Neural crest cell (in vitro differentiated cells): ENCODE measurements around the gene HOXB5. TPM values are rescaled to one million over a fixed set of nuclear protein-coding genes. Genes with fewer than 3 reads are reported as not detected.

ENCODE experiments used
- DNase-seq: peaks from one replicate; pipeline ENCODE4 v3.0.0; 2021; ENCODE audit warnings: low read depth, mixed read lengths, low spot score
- H3K27ac Mint-ChIP-seq: one replicate; pipeline ENCODE4 v1.8.0; 2021; ENCODE audit warnings: mild to moderate bottlenecking, mixed read lengths; ENCODE audit not compliant: unreplicated experiment
- H3K27me3 Mint-ChIP-seq: 2 replicates; pipeline ENCODE4 v1.8.0; 2021; ENCODE audit warnings: low read depth, mild to moderate bottlenecking, mixed read lengths
- H3K36me3 Mint-ChIP-seq: 2 replicates; pipeline ENCODE4 v1.8.0; 2021; ENCODE audit warnings: low read depth, mild to moderate bottlenecking, mixed read lengths
- H3K4me1 Mint-ChIP-seq: 2 replicates; pipeline ENCODE4 v1.8.0; 2021; ENCODE audit warnings: mixed read lengths
- H3K4me3 Mint-ChIP-seq: one replicate; pipeline ENCODE4 v1.8.0; 2021; ENCODE audit warnings: mild to moderate bottlenecking, mixed read lengths
- H3K9me3 Mint-ChIP-seq: 2 replicates; pipeline ENCODE4 v1.8.0; 2021; ENCODE audit warnings: mixed read lengths
- total RNA-seq: library from RNA; stranded (reverse); gene quantifications from 2 replicates; pipeline ENCODE4 v1.2.1, GENCODE V29; 2021
- TF ChIP-seq, protein P1 (sequence below): fragments of 200-600 bp; sonication (generic); conservative IDR thresholded peaks from 2 replicates; pipeline ENCODE4 v1.5.0; 2021; ENCODE audit warnings: antibody characterized with exemption, mild to moderate bottlenecking

Gene HOXB5
- total RNA-seq, 1 donor from 2014 or later, result 2.6 TPM

DNA sequence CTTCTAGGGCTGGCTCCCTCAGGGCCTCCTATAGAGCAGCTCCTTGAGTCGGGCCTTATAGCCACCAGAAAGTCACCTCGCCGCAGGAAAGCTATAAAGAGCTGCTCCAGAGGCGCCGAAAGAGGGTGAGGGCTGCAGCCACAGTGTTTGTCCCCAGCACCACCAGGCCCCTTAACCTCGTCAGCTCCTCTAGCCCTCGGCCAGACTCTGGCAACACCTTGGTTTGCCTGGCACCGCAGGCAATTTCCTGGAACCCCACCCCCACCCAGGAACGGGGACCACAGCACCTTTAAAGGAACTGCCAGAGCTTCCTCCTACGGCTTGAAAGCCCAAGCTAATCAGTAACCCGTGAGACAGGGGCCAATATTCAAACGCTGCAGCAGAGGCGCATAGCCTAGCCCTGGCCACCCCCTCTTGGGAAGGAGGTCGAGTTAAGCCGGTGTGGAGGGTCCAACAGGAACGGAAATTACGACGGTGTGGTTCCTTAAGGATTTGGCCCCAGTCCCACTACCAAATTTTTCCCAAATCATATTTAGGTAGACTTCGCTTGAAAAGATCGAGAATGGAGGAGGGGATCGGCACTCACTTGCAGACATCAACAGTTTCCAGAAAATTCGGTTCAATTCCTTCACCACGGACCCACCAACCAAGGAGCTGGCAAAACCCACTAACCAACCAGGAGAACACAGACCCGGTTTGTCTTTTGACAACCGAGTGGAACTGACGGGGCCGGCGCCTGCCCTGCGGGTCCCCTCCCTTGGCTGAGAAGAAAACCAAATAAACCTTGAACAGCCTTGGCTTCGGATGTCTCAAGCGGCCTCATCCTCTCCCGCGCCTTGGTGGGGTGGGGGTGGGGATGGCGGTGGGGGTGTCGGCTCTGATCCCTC is 8.2 kb upstream of the HOXB5 start:
- peak overlapping the region; percentile 57 for H3K27ac Mint-ChIP-seq
- no peaks in the 10 kb centered on the region for H3K9me3 Mint-ChIP-seq
- TF ChIP-seq, protein P1, sequence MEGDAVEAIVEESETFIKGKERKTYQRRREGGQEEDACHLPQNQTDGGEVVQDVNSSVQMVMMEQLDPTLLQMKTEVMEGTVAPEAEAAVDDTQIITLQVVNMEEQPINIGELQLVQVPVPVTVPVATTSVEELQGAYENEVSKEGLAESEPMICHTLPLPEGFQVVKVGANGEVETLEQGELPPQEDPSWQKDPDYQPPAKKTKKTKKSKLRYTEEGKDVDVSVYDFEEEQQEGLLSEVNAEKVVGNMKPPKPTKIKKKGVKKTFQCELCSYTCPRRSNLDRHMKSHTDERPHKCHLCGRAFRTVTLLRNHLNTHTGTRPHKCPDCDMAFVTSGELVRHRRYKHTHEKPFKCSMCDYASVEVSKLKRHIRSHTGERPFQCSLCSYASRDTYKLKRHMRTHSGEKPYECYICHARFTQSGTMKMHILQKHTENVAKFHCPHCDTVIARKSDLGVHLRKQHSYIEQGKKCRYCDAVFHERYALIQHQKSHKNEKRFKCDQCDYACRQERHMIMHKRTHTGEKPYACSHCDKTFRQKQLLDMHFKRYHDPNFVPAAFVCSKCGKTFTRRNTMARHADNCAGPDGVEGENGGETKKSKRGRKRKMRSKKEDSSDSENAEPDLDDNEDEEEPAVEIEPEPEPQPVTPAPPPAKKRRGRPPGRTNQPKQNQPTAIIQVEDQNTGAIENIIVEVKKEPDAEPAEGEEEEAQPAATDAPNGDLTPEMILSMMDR, result no peak
- H3K27me3 Mint-ChIP-seq, result peaks cover 100% of the 10 kb centered on the region
- H3K4me3 Mint-ChIP-seq, result peak overlapping the region; percentile 81
- H3K36me3 Mint-ChIP-seq, result peaks cover 9% of the 10 kb centered on the region
- no peak for DNase-seq
- peaks cover 4% of the 10 kb centered on the region for H3K4me1 Mint-ChIP-seq

DNA sequence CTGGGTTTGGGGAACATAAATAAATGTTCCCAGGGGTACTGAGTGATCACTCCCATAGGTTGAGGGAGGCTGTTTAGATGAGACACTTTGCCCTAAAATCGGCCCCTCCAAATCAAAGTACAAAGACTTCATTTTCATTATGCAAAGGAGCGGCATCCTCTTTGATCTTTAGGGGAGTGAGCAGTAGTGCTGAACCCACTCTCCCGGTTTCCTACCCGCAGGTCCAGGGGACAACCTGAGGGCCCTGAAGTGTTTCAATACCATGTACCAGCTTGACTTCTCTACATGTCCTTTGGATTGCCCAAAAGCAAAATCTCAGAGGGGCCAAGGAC is 7.6 kb upstream of the HOXB5 start:
- peak overlapping the region; percentile 81 for H3K4me3 Mint-ChIP-seq
- no peaks in the 10 kb centered on the region for H3K9me3 Mint-ChIP-seq
- TF ChIP-seq, protein P1, result no peak
- peaks cover 5% of the 10 kb centered on the region for H3K36me3 Mint-ChIP-seq
- H3K27me3 Mint-ChIP-seq, result peaks cover 100% of the 10 kb centered on the region
- no peak for DNase-seq
- H3K4me1 Mint-ChIP-seq, result peaks cover 3% of the 10 kb centered on the region
- no peak overlapping the region for H3K27ac Mint-ChIP-seq

DNA sequence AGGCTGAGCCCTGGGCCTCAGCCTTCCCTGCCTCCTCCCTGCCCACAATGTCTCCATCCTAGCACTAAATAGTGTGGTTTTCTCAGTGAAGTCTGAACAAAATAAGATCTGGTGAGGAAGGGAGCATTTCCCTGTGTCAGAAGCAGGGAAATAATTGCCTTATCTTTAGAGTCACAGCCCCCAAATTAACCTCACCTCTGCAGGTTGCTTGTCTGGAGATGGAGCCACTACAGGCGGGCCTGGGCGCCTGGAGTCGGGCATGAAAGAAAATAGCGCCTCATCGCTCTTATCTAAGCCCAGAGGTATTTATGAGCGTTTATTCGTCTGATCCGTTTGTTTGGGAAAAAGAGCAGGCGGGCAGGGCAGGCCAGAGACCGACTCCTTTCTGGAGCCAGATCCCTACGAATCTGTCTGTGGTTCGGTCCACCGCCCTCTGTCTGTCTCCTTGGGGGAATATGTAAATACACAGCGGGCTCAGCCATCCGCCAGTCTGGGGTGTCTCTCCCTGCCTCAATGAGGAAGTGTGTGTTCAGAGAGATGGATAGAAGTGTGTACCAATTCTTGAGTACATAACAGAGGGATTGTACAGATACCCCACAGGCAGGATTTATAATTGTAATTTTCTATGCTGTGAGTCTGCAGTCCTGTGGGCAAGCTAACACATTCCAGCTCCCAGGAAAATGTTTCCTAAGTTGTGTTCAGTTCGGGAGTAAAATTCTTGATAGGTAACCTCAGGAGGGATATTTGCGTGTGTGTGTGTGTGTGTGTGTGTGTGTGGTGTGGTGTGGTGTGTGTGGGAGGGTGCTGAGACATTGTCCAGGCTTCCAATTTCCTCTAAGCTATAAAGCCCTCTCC is 6.9 kb upstream of the HOXB5 start:
- DNase-seq, result no peak
- TF ChIP-seq, protein P1, result no peak
- Mint-ChIP-seq H3K4me3 (peak overlapping the region; percentile 81), H3K36me3 (peaks cover 8% of the 10 kb centered on the region), H3K27me3 (peaks cover 100% of the 10 kb centered on the region), H3K27ac (no peak overlapping the region), H3K4me1 (peaks cover 3% of the 10 kb centered on the region), H3K9me3 (no peaks in the 10 kb centered on the region)

DNA sequence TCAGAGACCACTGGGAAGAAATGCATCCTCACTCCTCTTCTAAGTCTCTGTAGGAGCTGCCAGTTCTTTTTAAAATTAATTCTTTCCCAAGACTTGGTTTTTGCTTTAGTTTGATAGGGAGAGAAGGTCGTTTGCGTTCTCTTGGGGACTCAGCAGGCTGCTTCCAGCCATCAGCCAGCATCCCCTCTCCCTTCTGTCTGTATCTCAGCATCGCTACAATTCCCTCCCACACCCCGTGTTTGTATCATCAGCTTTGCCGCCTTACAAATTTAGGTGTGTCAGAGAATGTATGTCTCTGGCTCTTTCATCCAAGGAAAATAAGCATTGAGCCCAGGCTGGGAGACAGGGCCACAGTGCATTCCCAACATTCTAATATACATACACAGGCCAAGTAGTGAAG is 5.8 kb upstream of the HOXB5 start:
- Mint-ChIP-seq H3K27ac (no peak overlapping the region), H3K27me3 (peaks cover 100% of the 10 kb centered on the region)
- TF ChIP-seq, protein P1, result no peak

DNA sequence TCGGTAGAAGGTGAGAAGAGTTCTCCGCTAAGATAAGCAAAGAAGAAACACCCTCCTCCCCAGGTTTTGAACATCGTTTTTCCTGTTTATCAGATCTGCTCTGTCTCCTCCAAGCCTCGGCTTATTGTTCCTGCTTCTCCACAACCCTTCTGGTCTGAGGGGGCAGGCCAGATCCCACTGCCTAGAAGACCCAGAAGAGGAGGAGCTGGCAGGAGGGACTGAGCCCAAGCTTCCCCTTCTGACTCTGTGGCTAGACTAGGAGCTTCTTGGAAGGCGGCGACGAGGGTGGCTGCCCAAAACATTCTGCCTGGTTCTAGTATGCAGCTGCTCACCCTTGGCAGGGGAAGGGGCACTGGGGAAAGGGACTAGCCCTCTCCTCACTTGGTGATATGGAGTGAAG is 5.2 kb upstream of the HOXB5 start:
- peaks cover 11% of the 10 kb centered on the region for H3K36me3 Mint-ChIP-seq
- H3K27ac Mint-ChIP-seq, result peak overlapping the region; percentile 54
- H3K4me3 Mint-ChIP-seq, result peak overlapping the region; percentile 81
- peaks cover 7% of the 10 kb centered on the region for H3K4me1 Mint-ChIP-seq
- peaks cover 100% of the 10 kb centered on the region for H3K27me3 Mint-ChIP-seq
- no peaks in the 10 kb centered on the region for H3K9me3 Mint-ChIP-seq
- TF ChIP-seq, protein P1, result no peak
- no peak for DNase-seq

More for the DNA sequence above, 5.8 kb upstream of the HOXB5 start:
- H3K36me3 Mint-ChIP-seq, result peaks cover 10% of the 10 kb centered on the region
- H3K9me3 Mint-ChIP-seq, result no peaks in the 10 kb centered on the region
- H3K4me1 Mint-ChIP-seq, result peaks cover 3% of the 10 kb centered on the region
- peak overlapping the region; percentile 81 for H3K4me3 Mint-ChIP-seq
- no peak for DNase-seq
